Kidney (tissue), 14 donors: Measurements from ENCODE around the gene LONP2. TPM values are rescaled to one million over a fixed set of nuclear protein-coding genes. Genes with fewer than 3 reads are reported as not detected.

Source experiments
- DNase-seq, 5 donors: peaks; one replicate each; pipeline ENCODE4 v3.0.0-alpha.2; 2013 to 2020
- FAIRE-seq: peaks from 2 replicates; lab custom pipeline; 2012; peaks lifted over from hg19 to GRCh38; lab: Jason Lieb, UNC
- H3K27ac ChIP-seq, 2 donors: one replicate each; pipeline ENCODE4 v1.7.0; 2013; ENCODE audit warnings: low read depth in 2 of 2, low read length in 2 of 2, inconsistent platforms in 1 of 2
- H3K27me3 ChIP-seq: one replicate; pipeline ENCODE4 v1.7.1; 2013; ENCODE audit warnings: low read length, inconsistent platforms; ENCODE audit not compliant: control insufficient read depth, insufficient read depth
- H3K36me3 ChIP-seq, 3 donors: one replicate each; pipeline versions ENCODE4 v1.7.0 to v1.7.1; 2013; ENCODE audit warnings: low read length in 3 of 3, control low read depth in 1 of 3, inconsistent platforms in 1 of 3; ENCODE audit not compliant: insufficient read depth in 3 of 3, control insufficient read depth in 2 of 3
- H3K4me1 ChIP-seq, 3 donors: one replicate each; pipeline versions ENCODE4 v1.7.0 to v1.7.1; 2013; ENCODE audit warnings: low read length in 3 of 3, inconsistent platforms in 1 of 3, low read depth in 1 of 3; ENCODE audit not compliant: control insufficient read depth in 2 of 3, insufficient read depth in 2 of 3
- H3K4me3 ChIP-seq, 3 donors: one replicate each; pipeline versions ENCODE4 v1.7.0 to v1.8.1; 2013; ENCODE audit warnings: low read length in 3 of 3, control low read depth in 1 of 3, inconsistent platforms in 1 of 3
- H3K9ac ChIP-seq, 3 donors: one replicate each; pipeline versions ENCODE4 v1.7.0 to v1.7.1; 2013; ENCODE audit warnings: low read length in 3 of 3, control low read depth in 1 of 3, inconsistent platforms in 1 of 3
- H3K9me3 ChIP-seq, 3 donors: one replicate each; pipeline versions ENCODE4 v1.7.0 to v1.7.1; 2013; ENCODE audit warnings: low read length in 3 of 3, control low read depth in 1 of 3, inconsistent platforms in 1 of 3; ENCODE audit not compliant: control insufficient read depth in 2 of 3, insufficient read depth in 1 of 3
- CTCF ChIP-seq: IDR thresholded peaks from 3 replicates; pipeline ENCODE4 v1.5.1; 2012; ENCODE audit warnings: mild to moderate bottlenecking, moderate library complexity, borderline replicate concordance; ENCODE audit not compliant: insufficient read depth; ENCODE audit errors: extremely low read depth
- intact Hi-C: fragments of 100-400 bp; cut with DNase I; formaldehyde crosslinking; loops from one replicate; pipeline ENCODE4 v1.11.1; 2022
- polyA plus RNA-seq: library from polyadenylated mRNA; stranded (reverse); fragments of 350-450 nt; fragmentation: Illumina TruSeq; extraction: RNeasy Lipid Tissue Mini Kit (QIAGEN cat#74804); gene quantifications from one replicate; pipeline ENCODE4 v1.2.3, GENCODE V29; 2014; ENCODE audit warnings: low read depth, low replicate concordance; ENCODE audit not compliant: insufficient read depth
- total RNA-seq: library from RNA; stranded (reverse); fragmentation: NEBNext Ultra II Directional; extraction: Animal tissue kit (Norgen Biotek cat#: 25700); gene quantifications from one replicate; pipeline ENCODE4 v1.2.1, GENCODE V29; 2021
- donor health status: control.
- donor health status: control.
- donor health status: control.
- donor health status: control.
- donor health status: control.
- donor health status: DM: yes; HTN: yes; CAD: no.
- donor health status: Normal renal cell carcinoma (clear cell type).

The LONP2 gene
- total and polyA plus RNA-seq, 2 donors from 2014 or later: 24.8 to 77.1 TPM

GRCh38 chr16:48359983-48360382, 115.9 kb downstream of the LONP2 start:
- no peak for TF ChIP-seq CTCF
- H3K9me3 ChIP-seq: no peaks in the 10 kb centered on the region
- H3K27ac ChIP-seq: no peak overlapping the region
- no peak overlapping the region for H3K9ac ChIP-seq
- no peak overlapping the region for H3K4me3 ChIP-seq
- DNase-seq (no peak), FAIRE-seq (no peak)
- peaks cover 0 to 9% (median 6%) of the 10 kb centered on the region in 3 donors for H3K4me1 ChIP-seq
- intact Hi-C loops: loop anchor here (10.0 kb wide), 1 partner anchor 265 kb away; no protein-coding TSS in a partner anchor
- no peaks in the 10 kb centered on the region for H3K27me3 ChIP-seq
- peaks cover 0 to 6% (median 6%) of the 10 kb centered on the region in 3 donors for H3K36me3 ChIP-seq

GRCh38 chr16:48361012-48361411, 116.9 kb downstream of the LONP2 start:
- no peaks in the 10 kb centered on the region for H3K9me3 ChIP-seq
- H3K9ac ChIP-seq: no peak overlapping the region
- intact Hi-C loops: no loop called here
- no peak for FAIRE-seq
- peaks cover 0 to 6% (median under 1%) of the 10 kb centered on the region in 3 donors for H3K36me3 ChIP-seq
- H3K27ac ChIP-seq: no peak overlapping the region
- H3K4me3 ChIP-seq: no peak overlapping the region
- H3K4me1 ChIP-seq: peaks cover 0 to 16% (median 3%) of the 10 kb centered on the region in 3 donors
- DNase-seq: no peak
- H3K27me3 ChIP-seq: no peaks in the 10 kb centered on the region
- TF ChIP-seq CTCF: no peak

- DNase-seq (no peak), FAIRE-seq (no peak)
- Histone ChIP-seq H3K4me3 (no peak overlapping the region), H3K36me3 (peaks cover 0 to 6% (median 0%) of the 10 kb centered on the region in 3 donors), H3K4me1 (peaks cover 0 to 19% (median 0%) of the 10 kb centered on the region in 3 donors), H3K27ac (no peak overlapping the region), H3K9me3 (no peaks in the 10 kb centered on the region), H3K9ac (no peak overlapping the region), H3K27me3 (no peaks in the 10 kb centered on the region)
- intact Hi-C loops: no loop called here
- no peak for TF ChIP-seq CTCF
These were observed 117.5 kb downstream of the LONP2 start for GRCh38 chr16:48361540-48362144.
